Neural progenitor cell (in vitro differentiated cells): ENCODE data around the gene NDUFAF2. TPM values are rescaled to one million over a fixed set of nuclear protein-coding genes. Genes with fewer than 3 reads are reported as not detected.
"Not testable (repeated sequence)": the region's sequence is repeated elsewhere in the genome, so short reads cannot be mapped to it uniquely, and the experiment has no call there.

Experiments used
- DNase-seq: peaks from one replicate; pipeline ENCODE4 v3.0.0-alpha.2; 2016; ENCODE audit warnings: low spot score
- H2AFZ ChIP-seq: fragments of 200-600 bp; sonication (generic); replicated peaks from 2 replicates; pipeline ENCODE4 v1.6.1; 2016; ENCODE audit warnings: antibody characterized with exemption
- H3F3A ChIP-seq: fragments of 200-600 bp; sonication (generic); 2 replicates; pipeline ENCODE4 v1.6.1; 2016; ENCODE audit warnings: antibody characterized with exemption, low read depth
- H3K27ac ChIP-seq: fragments of 200-600 bp; sonication (generic); 2 replicates; pipeline ENCODE4 v1.5.1; 2016; ENCODE audit warnings: mild to moderate bottlenecking
- H3K27me3 ChIP-seq: fragments of 200-600 bp; sonication (generic); 2 replicates; pipeline ENCODE4 v1.6.1; 2016; ENCODE audit warnings: mild to moderate bottlenecking, moderate library complexity
- H3K36me3 ChIP-seq: fragments of 200-600 bp; sonication (generic); 2 replicates; pipeline ENCODE4 v1.5.1; 2016
- H3K4me1 ChIP-seq: fragments of 200-600 bp; sonication (generic); 2 replicates; pipeline ENCODE4 v1.6.1; 2016; ENCODE audit warnings: mixed run types
- H3K4me2 ChIP-seq: fragments of 200-600 bp; sonication (generic); 2 replicates; pipeline ENCODE4 v1.6.1; 2016
- H3K4me3 ChIP-seq: fragments of 200-600 bp; sonication (generic); 2 replicates; pipeline ENCODE4 v1.5.1; 2016
- H3K79me2 ChIP-seq: fragments of 200-600 bp; sonication (generic); 2 replicates; pipeline ENCODE4 v1.6.1; 2016; ENCODE audit warnings: low read depth
- H3K9ac ChIP-seq: fragments of 200-600 bp; sonication (generic); 2 replicates; pipeline ENCODE4 v1.6.1; 2016
- H3K9me3 ChIP-seq: fragments of 200-600 bp; sonication (generic); 2 replicates; pipeline ENCODE4 v1.5.1; 2016; ENCODE audit warnings: low read depth
- H4K20me1 ChIP-seq: fragments of 200-600 bp; sonication (generic); 2 replicates; pipeline ENCODE4 v1.6.1; 2016; ENCODE audit warnings: low read depth
- H3K27ac Mint-ChIP-seq: 3 replicates; pipeline ENCODE4 v1.8.0; 2021; ENCODE audit warnings: mixed read lengths
- H3K27me3 Mint-ChIP-seq: 2 replicates; pipeline ENCODE4 v1.8.0; 2022; ENCODE audit warnings: low read depth, mild to moderate bottlenecking, inconsistent platforms, moderate library complexity, mixed read lengths; ENCODE audit not compliant: insufficient read depth
- H3K36me3 Mint-ChIP-seq: 3 replicates; pipeline ENCODE4 v1.8.0; 2021; ENCODE audit warnings: mixed read lengths
- H3K4me1 Mint-ChIP-seq: 3 replicates; pipeline ENCODE4 v1.8.0; 2021; ENCODE audit warnings: mixed read lengths
- H3K4me3 Mint-ChIP-seq: 3 replicates; pipeline ENCODE4 v1.8.0; 2021; ENCODE audit warnings: mild to moderate bottlenecking, moderate library complexity, mixed read lengths
- H3K9me3 Mint-ChIP-seq: 3 replicates; pipeline ENCODE4 v1.8.0; 2020; ENCODE audit warnings: mixed read lengths
- EZH2 ChIP-seq: fragments of 200-600 bp; sonication (generic); IDR thresholded peaks from 2 replicates; pipeline ENCODE4 v1.6.1; 2017; ENCODE audit warnings: antibody characterized with exemption, mild to moderate bottlenecking, moderate library complexity
- EZH2phosphoT487 ChIP-seq: fragments of 200-600 bp; sonication (generic); IDR thresholded peaks from 2 replicates; pipeline ENCODE4 v1.6.1; 2017; ENCODE audit warnings: antibody characterized with exemption
- total RNA-seq: library from RNA; depleted of rRNA; stranded (reverse); fragments of >200 nt; gene quantifications from 2 replicates; pipeline ENCODE4 v1.2.3, GENCODE V29; 2015; ENCODE audit warnings: low replicate concordance
- TF ChIP-seq, protein P1 (sequence below): fragments of 200-600 bp; sonication (generic); IDR thresholded peaks from 2 replicates; pipeline ENCODE4 v1.5.1; 2017; ENCODE audit warnings: antibody characterized with exemption, mild to moderate bottlenecking

Gene NDUFAF2
- total RNA-seq, 1 donor from 2014 or later = 42.1 TPM

GRCh38 chr5:61085885-61086284, 140.9 kb downstream of the NDUFAF2 start:
- Histone ChIP-seq H3K4me1 (no peaks in the 10 kb centered on the region), H3K4me3 (no peak overlapping the region), H3K27ac (no peak overlapping the region), H2AFZ (no peak overlapping the region), H4K20me1 (no peaks in the 10 kb centered on the region), H3K27me3 (no peaks in the 10 kb centered on the region), H3K9me3 (no peaks in the 10 kb centered on the region), H3K4me2 (no peak overlapping the region), H3K79me2 (no peaks in the 10 kb centered on the region), H3F3A (no peaks in the 10 kb centered on the region), H3K9ac (no peak overlapping the region), H3K36me3 (no peaks in the 10 kb centered on the region)
- no peaks in the 10 kb centered on the region for H3K27me3 Mint-ChIP-seq
- DNase-seq = no peak
- no peaks in the 10 kb centered on the region for H3K36me3 Mint-ChIP-seq
- H3K4me3 Mint-ChIP-seq = no peak overlapping the region
- H3K9me3 Mint-ChIP-seq = no peaks in the 10 kb centered on the region
- H3K27ac Mint-ChIP-seq = no peak overlapping the region
- H3K4me1 Mint-ChIP-seq = no peaks in the 10 kb centered on the region
- TF ChIP-seq, protein P1, sequence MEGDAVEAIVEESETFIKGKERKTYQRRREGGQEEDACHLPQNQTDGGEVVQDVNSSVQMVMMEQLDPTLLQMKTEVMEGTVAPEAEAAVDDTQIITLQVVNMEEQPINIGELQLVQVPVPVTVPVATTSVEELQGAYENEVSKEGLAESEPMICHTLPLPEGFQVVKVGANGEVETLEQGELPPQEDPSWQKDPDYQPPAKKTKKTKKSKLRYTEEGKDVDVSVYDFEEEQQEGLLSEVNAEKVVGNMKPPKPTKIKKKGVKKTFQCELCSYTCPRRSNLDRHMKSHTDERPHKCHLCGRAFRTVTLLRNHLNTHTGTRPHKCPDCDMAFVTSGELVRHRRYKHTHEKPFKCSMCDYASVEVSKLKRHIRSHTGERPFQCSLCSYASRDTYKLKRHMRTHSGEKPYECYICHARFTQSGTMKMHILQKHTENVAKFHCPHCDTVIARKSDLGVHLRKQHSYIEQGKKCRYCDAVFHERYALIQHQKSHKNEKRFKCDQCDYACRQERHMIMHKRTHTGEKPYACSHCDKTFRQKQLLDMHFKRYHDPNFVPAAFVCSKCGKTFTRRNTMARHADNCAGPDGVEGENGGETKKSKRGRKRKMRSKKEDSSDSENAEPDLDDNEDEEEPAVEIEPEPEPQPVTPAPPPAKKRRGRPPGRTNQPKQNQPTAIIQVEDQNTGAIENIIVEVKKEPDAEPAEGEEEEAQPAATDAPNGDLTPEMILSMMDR = no peak
- no peak for TF ChIP-seq EZH2
- no peak for TF ChIP-seq EZH2phosphoT487

DNA sequence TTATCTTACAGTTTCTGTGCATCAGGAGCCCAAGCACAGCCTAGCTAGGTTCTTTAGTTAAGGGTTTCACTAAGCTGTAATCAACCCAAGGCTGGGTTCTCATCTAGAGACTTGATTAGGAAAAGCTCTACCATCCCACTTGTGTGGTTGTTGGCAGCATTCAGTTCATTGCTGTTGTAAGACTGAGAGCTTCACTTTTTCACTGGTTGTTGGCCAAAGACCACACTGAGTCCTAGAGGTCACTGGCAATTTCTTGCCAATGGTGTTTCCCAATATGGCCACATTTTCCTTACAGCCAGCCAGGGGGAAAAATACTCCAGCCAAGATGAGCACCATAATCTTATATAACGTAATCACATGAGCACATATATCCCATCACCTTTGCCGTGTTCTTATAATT, 142.9 kb downstream of the NDUFAF2 start:
- Histone ChIP-seq H2AFZ (no peak overlapping the region), H4K20me1 (no peaks in the 10 kb centered on the region), H3K4me1 (no peaks in the 10 kb centered on the region), H3K4me3 (no peak overlapping the region), H3K27ac (no peak overlapping the region), H3K79me2 (no peaks in the 10 kb centered on the region), H3K4me2 (no peak overlapping the region), H3K9ac (no peak overlapping the region), H3F3A (no peaks in the 10 kb centered on the region), H3K36me3 (no peaks in the 10 kb centered on the region), H3K9me3 (no peaks in the 10 kb centered on the region), H3K27me3 (no peaks in the 10 kb centered on the region)
- Mint-ChIP-seq H3K36me3 (no peaks in the 10 kb centered on the region), H3K27me3 (no peaks in the 10 kb centered on the region), H3K9me3 (peaks cover 3% of the 10 kb centered on the region), H3K4me1 (no peaks in the 10 kb centered on the region), H3K4me3 (no peak overlapping the region), H3K27ac (no peak overlapping the region)
- TF ChIP-seq, protein P1 = no peak
- TF ChIP-seq EZH2 (no peak), EZH2phosphoT487 (no peak)
- no peak for DNase-seq

DNA sequence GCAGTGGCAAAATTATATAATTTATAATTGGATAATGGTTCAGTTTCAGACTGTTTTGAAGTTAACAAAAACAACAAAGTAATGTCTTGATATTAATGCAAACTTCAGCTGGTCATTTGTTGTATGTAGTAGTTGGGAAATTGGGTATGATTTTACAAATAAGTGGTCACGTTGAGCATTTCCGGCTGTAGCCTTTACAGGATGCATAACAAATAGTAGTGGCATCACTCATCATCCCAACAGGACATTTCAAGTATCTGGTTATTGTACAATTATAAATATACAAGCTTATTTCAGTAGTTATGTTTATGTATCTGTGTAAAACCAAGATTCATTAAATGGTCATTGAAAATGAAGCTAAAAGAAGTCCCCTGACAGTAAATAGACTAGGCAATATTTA, 144.3 kb downstream of the NDUFAF2 start:
- Histone ChIP-seq H2AFZ (no peak overlapping the region), H3K27ac (no peak overlapping the region), H3K4me2 (no peak overlapping the region), H4K20me1 (no peaks in the 10 kb centered on the region), H3K9me3 (no peaks in the 10 kb centered on the region), H3K79me2 (no peaks in the 10 kb centered on the region), H3K36me3 (no peaks in the 10 kb centered on the region), H3K27me3 (no peaks in the 10 kb centered on the region), H3K4me3 (no peak overlapping the region), H3K9ac (no peak overlapping the region), H3K4me1 (no peaks in the 10 kb centered on the region), H3F3A (no peaks in the 10 kb centered on the region)
- Mint-ChIP-seq H3K4me1 (no peaks in the 10 kb centered on the region), H3K36me3 (no peaks in the 10 kb centered on the region), H3K4me3 (no peak overlapping the region), H3K27me3 (no peaks in the 10 kb centered on the region), H3K9me3 (peaks cover 4% of the 10 kb centered on the region), H3K27ac (no peak overlapping the region)
- no peak for DNase-seq
- TF ChIP-seq EZH2phosphoT487 (no peak), EZH2 (no peak)
- TF ChIP-seq, protein P1 = no peak

DNA sequence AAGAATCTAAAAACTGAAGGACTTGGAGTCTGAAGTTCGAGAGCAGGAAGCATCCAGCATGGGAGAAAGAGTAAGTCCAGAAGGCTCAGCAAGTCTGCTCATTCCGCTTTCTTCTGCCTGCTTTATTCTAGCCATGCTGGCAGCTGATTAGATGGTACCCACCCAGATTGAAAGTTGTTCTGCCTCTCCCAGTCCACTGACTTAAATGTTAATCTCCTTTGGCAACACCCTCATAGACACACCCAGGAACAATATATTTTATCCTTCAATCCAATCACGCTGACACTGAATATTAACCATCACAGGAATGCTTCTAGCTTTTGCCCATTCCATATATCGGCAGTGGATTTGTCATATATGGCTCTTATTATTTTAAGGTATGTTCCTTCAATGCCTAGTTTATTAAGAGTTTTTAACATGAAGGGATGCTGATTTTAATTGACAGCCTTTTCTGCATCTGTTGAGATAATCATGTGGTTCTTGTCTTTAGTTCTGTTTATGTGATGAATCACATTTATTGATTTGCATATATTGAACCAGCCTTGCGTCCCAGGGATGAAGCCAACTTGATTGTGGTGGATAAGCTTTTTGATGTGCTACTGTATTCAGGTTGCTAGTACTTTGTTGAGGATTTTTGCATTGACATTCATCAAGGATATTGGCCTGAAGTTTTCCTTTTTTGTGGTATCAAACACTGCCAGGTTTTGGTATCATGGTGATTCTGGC, 148.2 kb downstream of the NDUFAF2 start:
- H3K27me3 ChIP-seq, H3K27ac ChIP-seq, H3K9ac ChIP-seq, H3K4me3 ChIP-seq, H3K9me3 ChIP-seq, H3K9me3 Mint-ChIP-seq, H3K36me3 ChIP-seq, H3K4me1 Mint-ChIP-seq, H3K4me3 Mint-ChIP-seq, H3K27ac Mint-ChIP-seq, H4K20me1 ChIP-seq, H3K79me2 ChIP-seq, H3K27me3 Mint-ChIP-seq, H3K4me1 ChIP-seq, DNase-seq, H3K4me2 ChIP-seq, H3F3A ChIP-seq, H3K36me3 Mint-ChIP-seq, H2AFZ ChIP-seq: not testable (repeated sequence)
